ENCODE data around the gene TPRN.

Gene TPRN

DNA sequence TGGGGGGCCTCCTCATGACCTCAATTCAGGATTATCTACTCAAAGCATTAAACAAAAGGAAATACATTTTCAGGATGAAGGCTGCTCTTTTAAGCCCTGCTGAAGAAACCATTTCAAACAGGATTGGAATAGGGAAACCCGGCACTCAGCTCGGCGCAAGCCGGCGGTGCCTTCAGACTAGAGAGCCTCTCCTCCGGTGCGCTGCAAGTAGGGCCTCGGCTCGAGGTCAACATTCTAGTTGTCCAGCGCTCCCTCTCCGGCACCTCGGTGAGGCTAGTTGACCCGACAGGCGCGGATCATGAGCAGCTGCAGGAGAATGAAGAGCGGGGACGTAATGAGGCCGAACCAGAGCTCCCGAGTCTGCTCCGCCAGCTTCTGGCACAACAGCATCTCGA, 4.2 kb upstream of the TPRN start:
- H3K4me1 ChIP-seq (ENCODE audit: control extremely low read depth in 1 of 4, control insufficient read depth in 4 of 4, insufficient read depth in 4 of 4, low read length in 3 of 4) = peaks cover 10 to 49% (median 37%) of the 10 kb centered on the region in 4 experiments
- no peaks in the 10 kb centered on the region for H3K9me3 ChIP-seq (ENCODE audit: control extremely low read depth in 1 of 5, control insufficient read depth in 4 of 5, insufficient read depth in 2 of 5, low read depth in 1 of 5, low read length in 4 of 5)
- H3K27me3 ChIP-seq (replicated peaks in 2 of 5; ENCODE audit: control insufficient read depth in 4 of 5, insufficient read depth in 5 of 5, low read length in 4 of 5) = peaks cover 0 to under 1% (median 0%) of the 10 kb centered on the region in 5 experiments
- H3K27ac ChIP-seq (ENCODE audit: insufficient read depth in 1 of 2, low read depth in 1 of 2, low read length in 2 of 2, poor library complexity in 1 of 2, severe bottlenecking in 2 of 2) = peak overlapping the region; percentile 85 to 93
- peak overlapping the region; percentile 74 to 94 (median 90) for H3K4me3 ChIP-seq (ENCODE audit: control insufficient read depth in 1 of 7, extremely low read depth in 1 of 7, insufficient read depth in 4 of 7, low read depth in 2 of 7, low read length in 6 of 7)
- ChIA-PET POLR2A (no interaction called here), CTCF (interaction anchor here (0.7 to 2.5 kb wide), 6 partner anchors 11 to 94 kb away, joined by 3 to 11 read pairs (median 4); partner anchors contain the start of gene RNF224)
- no peak for DNase-seq
- 23% methylated on average over 21 of the region's 21 CpGs for WGBS (ENCODE audit: insufficient coverage)
- H3K36me3 ChIP-seq (ENCODE audit: control insufficient read depth in 4 of 4, insufficient read depth in 4 of 4, low read length in 3 of 4) = peaks cover 0 to 15% (median 7%) of the 10 kb centered on the region in 4 experiments

DNA sequence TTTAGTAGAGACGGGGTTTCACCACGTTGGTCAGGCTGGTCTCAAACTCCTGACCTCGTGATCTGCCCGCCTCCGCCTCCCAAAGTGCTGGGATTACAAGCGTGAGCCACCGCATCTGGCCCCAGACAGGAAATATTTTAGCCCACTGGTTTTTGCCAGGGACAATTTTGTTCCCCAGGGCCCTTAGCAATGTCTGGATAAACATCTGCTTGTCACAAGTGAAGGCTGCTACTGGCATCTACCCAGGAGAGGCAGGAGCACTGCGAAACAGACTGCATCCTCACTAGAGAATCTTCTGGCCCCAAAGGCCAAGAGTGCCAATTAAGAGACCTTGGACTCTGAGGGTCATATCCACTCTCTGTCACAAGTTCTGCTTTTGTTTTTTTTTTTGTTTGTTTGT, 2.4 kb upstream of the TPRN start:
- over 99% methylated on average over 7 of the region's 8 CpGs for WGBS (ENCODE audit: insufficient coverage)
- peaks cover 0 to 9% (median 0%) of the 10 kb centered on the region in 5 experiments for H3K27me3 ChIP-seq (replicated peaks in 2 of 5; ENCODE audit: control insufficient read depth in 4 of 5, insufficient read depth in 5 of 5, low read length in 4 of 5)
- H3K36me3 ChIP-seq (ENCODE audit: control insufficient read depth in 4 of 4, insufficient read depth in 4 of 4, low read length in 3 of 4) = peaks cover 0 to 12% (median 2%) of the 10 kb centered on the region in 4 experiments
- H3K4me3 ChIP-seq (ENCODE audit: control insufficient read depth in 1 of 7, extremely low read depth in 1 of 7, insufficient read depth in 4 of 7, low read depth in 2 of 7, low read length in 6 of 7) = no peak overlapping the region
- ChIA-PET POLR2A (no interaction called here), CTCF (interaction anchor here (0.7 to 2.6 kb wide), 4 partner anchors 13 to 172 kb away, joined by 3 to 5 read pairs (median 4); no protein-coding TSS in a partner anchor)
- no peak overlapping the region for H3K27ac ChIP-seq (ENCODE audit: insufficient read depth in 1 of 2, low read depth in 1 of 2, low read length in 2 of 2, poor library complexity in 1 of 2, severe bottlenecking in 2 of 2)
- no peaks in the 10 kb centered on the region for H3K9me3 ChIP-seq (ENCODE audit: control extremely low read depth in 1 of 5, control insufficient read depth in 4 of 5, insufficient read depth in 2 of 5, low read depth in 1 of 5, low read length in 4 of 5)
- peaks cover 10 to 67% (median 45%) of the 10 kb centered on the region in 4 experiments for H3K4me1 ChIP-seq (ENCODE audit: control extremely low read depth in 1 of 4, control insufficient read depth in 4 of 4, insufficient read depth in 4 of 4, low read length in 3 of 4)
- no peak for DNase-seq

DNA sequence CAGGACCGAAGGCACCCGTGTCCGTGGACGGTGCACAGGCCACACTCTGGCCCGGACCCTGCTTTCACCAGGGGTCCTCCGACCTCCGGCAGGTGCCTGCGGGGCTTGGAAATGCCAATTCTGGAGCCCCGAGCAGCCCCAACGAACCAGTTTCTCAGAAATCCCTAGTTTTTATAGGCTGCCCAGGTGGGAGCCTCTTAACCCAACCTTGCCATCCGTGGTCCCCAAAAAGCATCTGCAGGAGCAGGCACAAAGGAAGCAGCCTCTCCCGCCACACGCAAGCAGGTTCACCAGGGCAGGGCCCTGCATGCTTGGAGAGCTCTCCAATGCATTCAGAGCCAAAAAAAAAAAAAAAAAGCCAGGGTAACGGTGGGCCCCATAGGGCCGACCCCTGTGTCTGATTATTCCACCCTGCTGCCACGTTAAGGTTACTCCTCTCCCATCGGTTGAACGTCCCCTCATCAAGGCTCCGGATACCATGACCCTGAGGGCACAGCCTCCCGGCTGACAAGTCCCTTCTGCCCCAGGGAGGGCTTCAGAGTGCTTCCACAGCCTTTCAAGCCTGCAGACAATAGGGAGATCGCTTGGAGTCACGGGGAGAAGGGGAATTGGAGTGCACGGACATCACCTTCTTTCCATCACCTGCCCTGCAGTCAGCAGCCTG, 796 bp upstream of the TPRN start:
- H3K4me3 ChIP-seq (ENCODE audit: control insufficient read depth in 1 of 7, extremely low read depth in 1 of 7, insufficient read depth in 4 of 7, low read depth in 2 of 7, low read length in 6 of 7) = peak overlapping the region; percentile 69 to 92 (median 89)
- H3K27ac ChIP-seq (ENCODE audit: insufficient read depth in 1 of 2, low read depth in 1 of 2, low read length in 2 of 2, poor library complexity in 1 of 2, severe bottlenecking in 2 of 2) = peak overlapping the region in 1 of 2 experiments; percentile 71
- H3K27me3 ChIP-seq (replicated peaks in 2 of 5; ENCODE audit: control insufficient read depth in 4 of 5, insufficient read depth in 5 of 5, low read length in 4 of 5) = peaks cover 0 to 9% (median 0%) of the 10 kb centered on the region in 5 experiments
- ChIA-PET CTCF (interaction anchor here (2.5 to 2.6 kb wide), 2 partner anchors 12 to 14 kb away, joined by 5 to 14 read pairs; no protein-coding TSS in a partner anchor), POLR2A (interaction anchor here (0.6 to 1.1 kb wide), 5 partner anchors 12 to 496 kb away, joined by 3 to 6 read pairs (median 4); partner anchors contain the start of gene ARRDC1)
- WGBS (ENCODE audit: insufficient coverage) = 32% methylated on average over 21 of the region's 23 CpGs
- no peak for DNase-seq
- no peaks in the 10 kb centered on the region for H3K36me3 ChIP-seq (ENCODE audit: control insufficient read depth in 4 of 4, insufficient read depth in 4 of 4, low read length in 3 of 4)
- no peaks in the 10 kb centered on the region for H3K9me3 ChIP-seq (ENCODE audit: control extremely low read depth in 1 of 5, control insufficient read depth in 4 of 5, insufficient read depth in 2 of 5, low read depth in 1 of 5, low read length in 4 of 5)
- H3K4me1 ChIP-seq (ENCODE audit: control extremely low read depth in 1 of 4, control insufficient read depth in 4 of 4, insufficient read depth in 4 of 4, low read length in 3 of 4) = peaks cover 7 to 61% (median 40%) of the 10 kb centered on the region in 4 experiments

DNA sequence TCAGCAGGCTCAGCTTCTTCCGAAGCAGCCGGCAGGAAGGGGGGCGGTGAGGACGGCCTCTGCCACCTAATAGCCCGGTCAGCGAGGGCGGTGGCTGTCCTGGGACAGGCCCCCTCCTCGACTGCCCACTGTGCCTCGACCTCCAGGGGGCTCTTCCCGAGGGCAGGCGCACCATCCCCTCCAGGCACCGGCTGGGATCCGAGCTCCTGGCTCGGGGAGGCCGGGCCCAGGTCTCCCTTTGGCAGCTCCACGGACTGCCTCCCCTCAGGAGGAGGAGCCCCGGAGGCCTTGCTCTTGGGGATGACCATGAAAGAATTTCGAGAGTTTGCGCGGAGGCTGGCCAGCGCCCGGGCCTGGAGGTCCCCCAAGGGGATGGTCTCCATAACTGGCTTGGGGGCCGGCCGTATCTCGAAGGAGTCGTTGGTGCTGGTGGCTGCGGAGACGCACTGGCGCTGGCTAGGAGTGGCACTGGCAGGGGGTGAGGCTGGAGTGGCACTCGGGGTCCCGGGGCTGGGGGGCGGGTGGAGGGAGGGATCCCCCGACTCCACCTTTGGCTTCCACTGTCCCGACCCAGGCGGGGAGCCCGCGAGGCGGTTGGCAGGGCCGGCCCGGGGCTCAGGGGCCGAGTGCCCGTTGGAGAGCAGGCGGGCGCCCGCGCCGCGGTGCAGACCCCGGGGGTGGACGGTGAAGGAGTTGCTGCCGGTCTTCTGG, 975 bp downstream of the TPRN start:
- Histone ChIP-seq H3K27ac (ENCODE audit: insufficient read depth in 1 of 2, low read depth in 1 of 2, low read length in 2 of 2, poor library complexity in 1 of 2, severe bottlenecking in 2 of 2) (no peak overlapping the region), H3K9me3 (ENCODE audit: control extremely low read depth in 1 of 5, control insufficient read depth in 4 of 5, insufficient read depth in 2 of 5, low read depth in 1 of 5, low read length in 4 of 5) (no peaks in the 10 kb centered on the region), H3K4me3 (ENCODE audit: control insufficient read depth in 1 of 7, extremely low read depth in 1 of 7, insufficient read depth in 4 of 7, low read depth in 2 of 7, low read length in 6 of 7) (peak overlapping the region in 4 of 7 experiments; percentile 6 to 62 (median 50)), H3K36me3 (ENCODE audit: control insufficient read depth in 4 of 4, insufficient read depth in 4 of 4, low read length in 3 of 4) (no peaks in the 10 kb centered on the region), H3K4me1 (ENCODE audit: control extremely low read depth in 1 of 4, control insufficient read depth in 4 of 4, insufficient read depth in 4 of 4, low read length in 3 of 4) (peaks cover 3 to 49% (median 27%) of the 10 kb centered on the region in 4 experiments), H3K27me3 (replicated peaks in 2 of 5; ENCODE audit: control insufficient read depth in 4 of 5, insufficient read depth in 5 of 5, low read length in 4 of 5) (peaks cover 0 to 9% (median 0%) of the 10 kb centered on the region in 5 experiments)
- ChIA-PET POLR2A (interaction anchor here (0.5 kb wide), 1 partner anchor 68 kb away, joined by 3 read pairs; no protein-coding TSS in a partner anchor), CTCF (interaction anchor here (1.6 kb wide), 1 partner anchor 27 kb away, joined by 5 read pairs; no protein-coding TSS in a partner anchor)
- no peak for DNase-seq
- 25% methylated on average over 37 of the region's 51 CpGs for WGBS (ENCODE audit: insufficient coverage)

DNA sequence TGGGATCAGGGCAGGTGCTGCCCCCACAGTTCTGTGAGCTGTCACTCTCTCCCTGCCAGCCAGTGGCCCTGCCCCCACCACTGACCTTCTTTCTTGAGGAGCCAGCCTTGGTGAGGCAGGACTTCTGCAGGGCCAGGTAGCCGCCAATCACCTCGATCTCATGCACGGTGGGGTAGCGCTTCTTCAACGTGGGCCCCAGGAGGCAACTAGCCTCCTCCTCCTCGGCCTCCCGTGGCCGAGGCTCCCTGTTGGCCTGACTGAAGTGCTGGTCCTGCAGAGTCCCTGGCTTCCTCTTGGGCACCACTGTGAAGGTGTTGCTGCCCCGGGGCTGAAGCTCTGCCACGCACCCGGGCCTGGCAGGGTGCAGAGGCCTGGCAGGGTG, 1.6 kb downstream of the TPRN start:
- no peak for DNase-seq
- WGBS (ENCODE audit: insufficient coverage) = 93% methylated on average over 10 of the region's 11 CpGs
- Histone ChIP-seq H3K27ac (ENCODE audit: insufficient read depth in 1 of 2, low read depth in 1 of 2, low read length in 2 of 2, poor library complexity in 1 of 2, severe bottlenecking in 2 of 2) (no peak overlapping the region), H3K36me3 (ENCODE audit: control insufficient read depth in 4 of 4, insufficient read depth in 4 of 4, low read length in 3 of 4) (no peaks in the 10 kb centered on the region), H3K4me1 (ENCODE audit: control extremely low read depth in 1 of 4, control insufficient read depth in 4 of 4, insufficient read depth in 4 of 4, low read length in 3 of 4) (peaks cover 0 to 42% (median 21%) of the 10 kb centered on the region in 4 experiments), H3K9me3 (ENCODE audit: control extremely low read depth in 1 of 5, control insufficient read depth in 4 of 5, insufficient read depth in 2 of 5, low read depth in 1 of 5, low read length in 4 of 5) (no peaks in the 10 kb centered on the region), H3K4me3 (ENCODE audit: control insufficient read depth in 1 of 7, extremely low read depth in 1 of 7, insufficient read depth in 4 of 7, low read depth in 2 of 7, low read length in 6 of 7) (peak overlapping the region in 1 of 7 experiments; percentile 60), H3K27me3 (replicated peaks in 2 of 5; ENCODE audit: control insufficient read depth in 4 of 5, insufficient read depth in 5 of 5, low read length in 4 of 5) (peaks cover 0 to 9% (median 0%) of the 10 kb centered on the region in 5 experiments)
- CTCF ChIA-PET = interaction anchor here (1.1 to 1.6 kb wide), 2 partner anchors 8 to 28 kb away, joined by 3 to 5 read pairs; no protein-coding TSS in a partner anchor
- POLR2A ChIA-PET = no interaction called here

DNA sequence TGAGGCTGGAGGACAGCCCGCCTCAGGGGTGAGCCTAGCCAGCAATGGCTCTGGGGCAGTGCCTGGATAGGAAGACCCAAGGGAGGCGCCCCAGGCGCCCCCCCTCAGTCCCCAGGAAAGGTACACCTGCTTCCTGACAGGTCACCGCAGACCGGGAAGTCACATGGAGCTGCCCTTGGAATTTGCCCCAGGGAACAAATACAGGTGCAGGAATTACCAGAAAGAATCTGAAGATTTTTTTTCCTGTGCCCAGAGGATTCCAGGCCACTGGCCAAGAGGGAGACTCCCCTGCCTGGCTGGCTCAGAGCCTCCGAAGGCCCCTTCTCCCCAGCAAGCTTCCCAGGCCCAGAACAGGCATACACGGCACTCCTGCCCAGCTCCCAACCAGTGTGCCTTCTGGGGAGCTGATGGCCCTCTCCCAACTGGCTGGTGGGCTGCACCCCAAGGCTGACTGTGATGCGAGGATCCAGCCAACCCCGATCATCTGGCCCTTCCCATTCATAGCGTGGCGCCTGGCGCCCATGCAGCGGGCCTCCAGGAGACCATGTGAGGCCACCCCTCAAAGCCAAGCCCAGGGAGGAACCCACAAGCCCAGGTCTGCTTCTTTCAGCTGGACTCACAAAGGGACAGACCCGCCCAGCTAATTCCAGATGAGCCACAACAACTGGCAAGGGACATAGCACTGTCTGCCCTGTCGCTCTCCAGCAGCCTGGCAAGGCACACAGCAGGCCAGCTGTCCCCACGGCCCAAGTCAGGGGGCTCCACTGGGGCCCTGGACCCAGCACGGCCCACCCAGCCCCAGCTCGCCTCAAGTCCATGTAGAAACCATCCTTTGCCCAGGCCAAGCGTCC, 2.3 kb downstream of the TPRN start:
- no peak for DNase-seq
- Histone ChIP-seq H3K9me3 (ENCODE audit: control extremely low read depth in 1 of 5, control insufficient read depth in 4 of 5, insufficient read depth in 2 of 5, low read depth in 1 of 5, low read length in 4 of 5) (no peaks in the 10 kb centered on the region), H3K36me3 (ENCODE audit: control insufficient read depth in 4 of 4, insufficient read depth in 4 of 4, low read length in 3 of 4) (no peaks in the 10 kb centered on the region), H3K27ac (ENCODE audit: insufficient read depth in 1 of 2, low read depth in 1 of 2, low read length in 2 of 2, poor library complexity in 1 of 2, severe bottlenecking in 2 of 2) (no peak overlapping the region), H3K27me3 (replicated peaks in 2 of 5; ENCODE audit: control insufficient read depth in 4 of 5, insufficient read depth in 5 of 5, low read length in 4 of 5) (peaks cover 0 to 9% (median 0%) of the 10 kb centered on the region in 5 experiments), H3K4me3 (ENCODE audit: control insufficient read depth in 1 of 7, extremely low read depth in 1 of 7, insufficient read depth in 4 of 7, low read depth in 2 of 7, low read length in 6 of 7) (no peak overlapping the region), H3K4me1 (ENCODE audit: control extremely low read depth in 1 of 4, control insufficient read depth in 4 of 4, insufficient read depth in 4 of 4, low read length in 3 of 4) (peaks cover 0 to 41% (median 19%) of the 10 kb centered on the region in 4 experiments)
- ChIA-PET POLR2A (interaction anchor here (1.0 kb wide), 1 partner anchor 25 kb away, joined by 3 read pairs; no protein-coding TSS in a partner anchor), CTCF (interaction anchor here (0.6 to 2.8 kb wide), 4 partner anchors 8 to 38 kb away, joined by 3 to 9 read pairs (median 4); partner anchors contain the start of gene SSNA1)
- WGBS (ENCODE audit: insufficient coverage) = 93% methylated on average over 18 of the region's 19 CpGs

Measured in common myeloid progenitor, CD34-positive (primary cell).